Keratinocyte (primary cell): ENCODE results near the gene GHRHR. TPM values are rescaled to one million over a fixed set of nuclear protein-coding genes. Genes with fewer than 3 reads are reported as not detected.

Experiments used
- DNase-seq: peaks from one replicate; pipeline ENCODE4 v3.0.0-alpha.2; 2011; ENCODE audit warnings: low read depth, missing footprints, low spot score
- FAIRE-seq: peaks from 2 replicates; lab custom pipeline; 2011; peaks lifted over from hg19 to GRCh38; lab: Jason Lieb, UNC
- H2AFZ ChIP-seq: 2 replicates; pipeline ENCODE4 v1.6.0; 2012; ENCODE audit warnings: low read length, control low read depth, inconsistent platforms; ENCODE audit not compliant: control insufficient read depth
- H3K27ac ChIP-seq: 2 replicates; pipeline ENCODE4 v1.5.1; 2011; ENCODE audit warnings: low read length; ENCODE audit not compliant: control insufficient read depth, insufficient read depth
- H3K27me3 ChIP-seq: 3 replicates; pipeline ENCODE4 v1.6.0; 2011; ENCODE audit warnings: low read length; ENCODE audit not compliant: control insufficient read depth, insufficient read depth; ENCODE audit errors: extremely low read depth
- H3K36me3 ChIP-seq, 2 experiments: 2 replicates in 1 of 2; 3 replicates in 1 of 2; pipeline ENCODE4 v1.5.1; 2011; ENCODE audit warnings: low read length in 2 of 2, mild to moderate bottlenecking in 1 of 2; ENCODE audit not compliant: control insufficient read depth in 2 of 2, insufficient read depth in 2 of 2; ENCODE audit errors: extremely low read depth in 1 of 2
- H3K4me1 ChIP-seq: 3 replicates; pipeline ENCODE4 v1.5.1; 2011; ENCODE audit warnings: low read length; ENCODE audit not compliant: control insufficient read depth, insufficient read depth; ENCODE audit errors: extremely low read depth
- H3K4me2 ChIP-seq: 3 replicates; pipeline ENCODE4 v1.6.0; 2011; ENCODE audit warnings: low read depth, low read length; ENCODE audit not compliant: control insufficient read depth, insufficient read depth; ENCODE audit errors: extremely low read depth
- H3K4me3 ChIP-seq, 3 experiments: fragments of 200-600 bp in 1 of 3; sonication (generic) in 1 of 3; 2 replicates in 2 of 3; 3 replicates in 1 of 3; pipeline ENCODE4 v1.5.1; 2011 to 2016; ENCODE audit warnings: low read length in 3 of 3, mild to moderate bottlenecking in 3 of 3, control low read depth in 2 of 3, inconsistent platforms in 1 of 3, low read depth in 1 of 3, mixed read lengths in 1 of 3, mixed run types in 1 of 3, moderate library complexity in 1 of 3; ENCODE audit not compliant: control insufficient read depth in 2 of 3, insufficient read depth in 2 of 3; ENCODE audit errors: extremely low read depth in 1 of 3
- H3K79me2 ChIP-seq: 2 replicates; pipeline ENCODE4 v1.6.0; 2012; ENCODE audit warnings: low read length; ENCODE audit not compliant: control insufficient read depth, insufficient read depth
- H3K9ac ChIP-seq: 3 replicates; pipeline ENCODE4 v1.6.0; 2011; ENCODE audit warnings: low read length; ENCODE audit not compliant: control insufficient read depth, insufficient read depth; ENCODE audit errors: extremely low read depth
- H3K9me1 ChIP-seq: 3 replicates; pipeline ENCODE4 v1.6.0; 2011; ENCODE audit warnings: low read length; ENCODE audit not compliant: control insufficient read depth, insufficient read depth; ENCODE audit errors: extremely low read depth
- H3K9me3 ChIP-seq: 2 replicates; pipeline ENCODE4 v1.5.1; 2012; ENCODE audit warnings: low read depth, low read length; ENCODE audit not compliant: control insufficient read depth
- H4K20me1 ChIP-seq: 3 replicates; pipeline ENCODE4 v1.6.0; 2011; ENCODE audit warnings: low read length; ENCODE audit not compliant: control insufficient read depth, insufficient read depth; ENCODE audit errors: extremely low read depth
- EZH2 ChIP-seq: IDR thresholded peaks from one replicate; pipeline ENCODE4 v1.6.1; 2012; ENCODE audit warnings: inconsistent platforms, mild to moderate bottlenecking, low read length, moderate library complexity
- dilution Hi-C: fragments of 300-500 bp; cut with MboI; formaldehyde crosslinking; loops from one replicate; pipeline ENCODE4 v1.7.0; 2020; ENCODE audit warnings: low sequenced_read_pairs; ENCODE audit not compliant: extremely low pct_ligation_motif_present
- polyA plus RNA-seq, 5 experiments: library from polyadenylated mRNA; depleted of rRNA in 3 of 5; stranded (reverse) in 3 of 5; stranded (forward) in 1 of 5; unstranded in 1 of 5; fragments of >200 nt; gene quantifications; 1 replicate in 1 of 5; 2 replicates in 3 of 5; 3 replicates in 1 of 5; pipeline versions ENCODE4 v1.2.1 to v1.2.3, GENCODE V29; 2011 to 2012; ENCODE audit warnings: missing spikeins in 2 of 5, low read depth in 1 of 5, low replicate concordance in 1 of 5
- TF ChIP-seq, protein P1 (sequence below), 3 experiments: IDR thresholded peaks in 1 of 3; conservative IDR thresholded peaks in 1 of 3; optimal IDR thresholded peaks in 1 of 3; 2 replicates in 2 of 3; 3 replicates in 1 of 3; pipeline versions ENCODE3 to v1.5.1; 2011; ENCODE audit warnings: low read length in 3 of 3, mild to moderate bottlenecking in 3 of 3, moderate library complexity in 2 of 3, control low read depth in 1 of 3, inconsistent platforms in 1 of 3; ENCODE audit not compliant: insufficient read depth in 2 of 3; ENCODE audit errors: extremely low read depth in 1 of 3

GHRHR gene
- polyA plus RNA-seq, 1 donor (not counting 4 experiments of a cell fraction or from before 2014, with no cell fraction given): not detected

DNA sequence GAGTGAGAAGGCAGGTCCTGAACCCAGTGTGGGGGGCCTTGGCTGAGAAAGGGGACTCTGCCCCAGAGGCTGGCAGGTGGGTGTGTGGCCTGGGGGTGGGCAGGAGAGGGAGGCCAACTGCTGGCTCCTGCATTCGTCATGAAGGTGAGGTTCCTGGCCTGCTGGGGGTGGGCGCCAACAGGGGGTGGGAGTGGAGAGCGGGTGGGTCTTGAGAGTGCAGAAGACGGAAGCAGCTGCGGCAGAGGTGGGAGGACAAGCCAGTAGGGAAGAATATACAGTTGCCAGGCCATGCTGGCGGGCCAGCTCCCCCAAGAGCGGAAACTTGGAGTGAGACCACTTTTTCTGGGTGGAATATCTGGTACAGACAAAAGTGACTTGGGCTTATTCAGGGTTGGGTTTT, 23.4 kb downstream of the GHRHR start:
- DNase-seq (no peak), FAIRE-seq (no peak)
- no peaks in the 10 kb centered on the region for H3K9me3 ChIP-seq
- no peaks in the 10 kb centered on the region for H3K36me3 ChIP-seq
- no peaks in the 10 kb centered on the region for H4K20me1 ChIP-seq
- H3K4me2 ChIP-seq: no peak overlapping the region
- peaks cover 11% of the 10 kb centered on the region for H3K4me1 ChIP-seq
- dilution Hi-C loops: loop anchor here (25.0 kb wide), 1 partner anchor 125 kb away; no protein-coding TSS in a partner anchor
- no peak overlapping the region for H3K9ac ChIP-seq
- TF ChIP-seq, protein P1, sequence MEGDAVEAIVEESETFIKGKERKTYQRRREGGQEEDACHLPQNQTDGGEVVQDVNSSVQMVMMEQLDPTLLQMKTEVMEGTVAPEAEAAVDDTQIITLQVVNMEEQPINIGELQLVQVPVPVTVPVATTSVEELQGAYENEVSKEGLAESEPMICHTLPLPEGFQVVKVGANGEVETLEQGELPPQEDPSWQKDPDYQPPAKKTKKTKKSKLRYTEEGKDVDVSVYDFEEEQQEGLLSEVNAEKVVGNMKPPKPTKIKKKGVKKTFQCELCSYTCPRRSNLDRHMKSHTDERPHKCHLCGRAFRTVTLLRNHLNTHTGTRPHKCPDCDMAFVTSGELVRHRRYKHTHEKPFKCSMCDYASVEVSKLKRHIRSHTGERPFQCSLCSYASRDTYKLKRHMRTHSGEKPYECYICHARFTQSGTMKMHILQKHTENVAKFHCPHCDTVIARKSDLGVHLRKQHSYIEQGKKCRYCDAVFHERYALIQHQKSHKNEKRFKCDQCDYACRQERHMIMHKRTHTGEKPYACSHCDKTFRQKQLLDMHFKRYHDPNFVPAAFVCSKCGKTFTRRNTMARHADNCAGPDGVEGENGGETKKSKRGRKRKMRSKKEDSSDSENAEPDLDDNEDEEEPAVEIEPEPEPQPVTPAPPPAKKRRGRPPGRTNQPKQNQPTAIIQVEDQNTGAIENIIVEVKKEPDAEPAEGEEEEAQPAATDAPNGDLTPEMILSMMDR (optimal IDR thresholded peaks at IDR 0.05 in 1 of 3, IDR thresholded peaks at IDR 0.05 in 1 of 3, conservative IDR thresholded peaks at IDR 0.05 in 1 of 3; ENCODE audit: extremely low read depth in 1 of 3, insufficient read depth in 2 of 3, low read length in 3 of 3): no peak
- TF ChIP-seq EZH2: no peak
- H3K79me2 ChIP-seq: no peaks in the 10 kb centered on the region
- H3K27me3 ChIP-seq: no peaks in the 10 kb centered on the region
- no peak overlapping the region for H3K27ac ChIP-seq
- H2AFZ ChIP-seq: no peak overlapping the region
- H3K4me3 ChIP-seq: no peak overlapping the region
- no peaks in the 10 kb centered on the region for H3K9me1 ChIP-seq

DNA sequence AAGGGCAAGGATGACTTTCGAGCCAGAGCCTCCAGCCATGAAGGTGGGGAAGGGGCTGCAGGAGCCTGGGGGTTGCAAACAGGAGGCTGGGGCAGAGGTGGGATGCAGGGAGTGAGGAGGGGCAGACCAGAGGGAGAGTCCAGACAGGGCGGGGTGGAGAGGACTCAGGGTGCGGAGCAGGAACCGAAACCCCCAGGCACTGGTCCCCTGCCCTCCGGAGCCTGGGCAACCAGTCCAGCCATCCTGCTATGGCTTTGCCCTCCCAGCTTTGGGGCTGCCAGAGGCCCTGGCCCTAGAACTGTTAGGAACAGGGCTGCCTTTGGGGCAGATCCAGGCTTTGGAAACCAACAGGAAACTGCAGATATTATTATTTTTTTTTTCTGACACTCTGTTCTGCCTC, 24.2 kb downstream of the GHRHR start:
- H2AFZ ChIP-seq: no peak overlapping the region
- TF ChIP-seq EZH2: no peak
- TF ChIP-seq, protein P1 (optimal IDR thresholded peaks at IDR 0.05 in 1 of 3, IDR thresholded peaks at IDR 0.05 in 1 of 3, conservative IDR thresholded peaks at IDR 0.05 in 1 of 3; ENCODE audit: extremely low read depth in 1 of 3, insufficient read depth in 2 of 3, low read length in 3 of 3): no peak

More for the DNA sequence above, 24.2 kb downstream of the GHRHR start:
- Histone ChIP-seq H3K36me3 (no peaks in the 10 kb centered on the region), H3K9me1 (no peaks in the 10 kb centered on the region), H3K79me2 (no peaks in the 10 kb centered on the region), H4K20me1 (no peaks in the 10 kb centered on the region), H3K27me3 (no peaks in the 10 kb centered on the region), H3K4me2 (no peak overlapping the region), H3K4me1 (peaks cover 19% of the 10 kb centered on the region), H3K27ac (no peak overlapping the region), H3K4me3 (no peak overlapping the region), H3K9ac (no peak overlapping the region), H3K9me3 (no peaks in the 10 kb centered on the region)
- no peak for FAIRE-seq
- DNase-seq: no peak
- dilution Hi-C loops: loop anchor here (25.0 kb wide), 1 partner anchor 124 kb away; no protein-coding TSS in a partner anchor
